H1 (cell line): Measurements from ENCODE around the gene SUSD1. TPM values are rescaled to one million over a fixed set of nuclear protein-coding genes. Genes with fewer than 3 reads are reported as not detected.

Experiments
- CTCF ChIA-PET: fragments of 300-600 bp; sonication (Branson Sonifier 250); formaldehyde crosslinking; loops from one replicate; lab custom pipeline; 2021; ENCODE audit not compliant: partially characterized antibody; lab: Charles Lee
- POLR2A ChIA-PET: fragments of 300-600 bp; sonication (Branson Sonifier 250); formaldehyde crosslinking; loops from one replicate; lab custom pipeline; 2021; ENCODE audit warnings: inconsistent platforms; ENCODE audit not compliant: partially characterized antibody; lab: Charles Lee
- DNase-seq, 2 experiments: peaks; one replicate each; pipeline versions ENCODE4 v3.0.0 to v3.0.0-alpha.2; 2010 to 2022; ENCODE audit warnings: low spot score in 2 of 2, low read depth in 1 of 2, mixed read lengths in 1 of 2
- FAIRE-seq: peaks from 2 replicates; lab custom pipeline; 2011; peaks lifted over from hg19 to GRCh38; lab: Jason Lieb, UNC
- H2AFZ ChIP-seq: 2 replicates; pipeline ENCODE4 v1.8.1; 2012; ENCODE audit warnings: low read length, inconsistent platforms
- H2AK5ac ChIP-seq: 2 replicates; pipeline ENCODE4 v1.6.1; 2013; ENCODE audit warnings: low read depth, low read length
- H2BK120ac ChIP-seq: replicated peaks from 2 replicates; pipeline ENCODE3; 2013; ENCODE audit warnings: low read depth, low read length, inconsistent platforms
- H2BK12ac ChIP-seq: 2 replicates; pipeline ENCODE4 v1.6.1; 2013; ENCODE audit warnings: low read depth, low read length
- H2BK15ac ChIP-seq: 2 replicates; pipeline ENCODE4 v1.6.1; 2013; ENCODE audit warnings: low read length
- H2BK20ac ChIP-seq: 2 replicates; pipeline ENCODE4 v1.6.1; 2013; ENCODE audit warnings: low read length
- H2BK5ac ChIP-seq: 2 replicates; pipeline ENCODE4 v1.6.1; 2013; ENCODE audit warnings: low read depth, low read length
- H3K14ac ChIP-seq: 2 replicates; pipeline ENCODE4 v1.6.1; 2013; ENCODE audit warnings: inconsistent platforms; ENCODE audit not compliant: insufficient read length
- H3K18ac ChIP-seq: 2 replicates; pipeline ENCODE4 v1.6.1; 2013; ENCODE audit warnings: low read length; ENCODE audit errors: extremely low read depth
- H3K23ac ChIP-seq: 2 replicates; pipeline ENCODE4 v1.6.1; 2013; ENCODE audit warnings: inconsistent platforms; ENCODE audit not compliant: insufficient read length
- H3K23me2 ChIP-seq: 2 replicates; pipeline ENCODE4 v1.6.1; 2013; ENCODE audit warnings: low read depth, low read length
- H3K27ac ChIP-seq: 2 replicates; pipeline ENCODE4 v1.6.1; 2011; ENCODE audit warnings: low read depth, low read length, inconsistent platforms
- H3K27me3 ChIP-seq, 4 experiments: replicated peaks in 1 of 4; 1 replicate in 1 of 4; 2 replicates in 3 of 4; pipeline versions ENCODE4 v1.6.1 to v1.8.1; 2011 to 2013; ENCODE audit warnings: low read length in 3 of 4, mild to moderate bottlenecking in 3 of 4, inconsistent platforms in 2 of 4, mixed read lengths in 2 of 4, moderate library complexity in 1 of 4; ENCODE audit not compliant: control insufficient read depth in 3 of 4, insufficient read depth in 3 of 4; ENCODE audit errors: extremely low read depth in 1 of 4
- H3K36me3 ChIP-seq, 4 experiments: 2 replicates each; pipeline versions ENCODE4 v1.6.1 to v1.8.1; 2011 to 2013; ENCODE audit warnings: mild to moderate bottlenecking in 4 of 4, low read length in 3 of 4, moderate library complexity in 2 of 4, control low read depth in 1 of 4, inconsistent platforms in 1 of 4; ENCODE audit not compliant: insufficient read depth in 4 of 4, control insufficient read depth in 2 of 4
- H3K4ac ChIP-seq: replicated peaks from 2 replicates; pipeline ENCODE3; 2013; ENCODE audit warnings: low read length, low read depth, mixed read lengths, inconsistent platforms; ENCODE audit not compliant: insufficient read length
- H3K4me1 ChIP-seq, 4 experiments: replicated peaks in 1 of 4; 1 replicate in 1 of 4; 2 replicates in 3 of 4; pipeline versions ENCODE4 v1.6.1 to v1.8.1; 2011 to 2013; ENCODE audit warnings: low read length in 3 of 4, inconsistent platforms in 2 of 4, mixed read lengths in 1 of 4; ENCODE audit not compliant: insufficient read depth in 4 of 4, control insufficient read depth in 3 of 4
- H3K4me2 ChIP-seq, 2 experiments: 2 replicates each; pipeline versions ENCODE4 v1.6.1 to v1.8.1; 2011 to 2013; ENCODE audit warnings: low read depth in 2 of 2, low read length in 2 of 2, control low read depth in 1 of 2, inconsistent platforms in 1 of 2, mild to moderate bottlenecking in 1 of 2; ENCODE audit not compliant: insufficient read depth in 1 of 2
- H3K4me3 ChIP-seq, 4 experiments: fragments of 200-600, 300-600 bp in 1 of 4; sonication (generic), shearing (Covaris generic), sonication (Bioruptor Twin) in 1 of 4; 2 replicates each; pipeline versions ENCODE4 v1.5.1 to v1.8.1; 2011 to 2016; ENCODE audit warnings: low read length in 4 of 4, low read depth in 3 of 4, control low read depth in 2 of 4, inconsistent platforms in 2 of 4, mild to moderate bottlenecking in 2 of 4, mixed read lengths in 1 of 4, moderate library complexity in 1 of 4; ENCODE audit not compliant: insufficient read depth in 2 of 4; ENCODE audit errors: extremely low read depth in 1 of 4
- H3K56ac ChIP-seq: replicated peaks from 2 replicates; pipeline ENCODE3; 2013; ENCODE audit warnings: low read depth, mild to moderate bottlenecking, mixed read lengths, low read length, inconsistent platforms; ENCODE audit not compliant: insufficient read length
- H3K79me1 ChIP-seq: 2 replicates; pipeline ENCODE4 v1.6.1; 2013; ENCODE audit warnings: low read depth, low read length, control low read depth
- H3K79me2 ChIP-seq, 2 experiments: 2 replicates each; pipeline versions ENCODE4 v1.6.1 to v1.8.1; 2012 to 2013; ENCODE audit warnings: low read length in 2 of 2, mild to moderate bottlenecking in 2 of 2, inconsistent platforms in 1 of 2; ENCODE audit not compliant: insufficient read depth in 2 of 2, control insufficient read depth in 1 of 2
- H3K9ac ChIP-seq, 4 experiments: replicated peaks in 1 of 4; 1 replicate in 1 of 4; 2 replicates in 3 of 4; pipeline versions ENCODE4 v1.6.1 to v1.8.1; 2011 to 2013; ENCODE audit warnings: low read depth in 3 of 4, low read length in 3 of 4, control low read depth in 2 of 4, mild to moderate bottlenecking in 2 of 4, moderate library complexity in 2 of 4, inconsistent platforms in 1 of 4; ENCODE audit errors: extremely low read depth in 1 of 4
- H3K9me3 ChIP-seq, 2 experiments: 2 replicates each; pipeline versions ENCODE4 v1.6.1 to v1.8.1; 2012 to 2013; ENCODE audit warnings: mild to moderate bottlenecking in 2 of 2, moderate library complexity in 2 of 2, control low read depth in 1 of 2, inconsistent platforms in 1 of 2, low read depth in 1 of 2, low read length in 1 of 2, mixed read lengths in 1 of 2; ENCODE audit not compliant: insufficient read depth in 2 of 2
- H4K20me1 ChIP-seq, 2 experiments: replicated peaks in 1 of 2; 2 replicates each; pipeline versions ENCODE3 to v1.8.1; 2011 to 2013; ENCODE audit warnings: inconsistent platforms in 2 of 2, low read length in 2 of 2, mild to moderate bottlenecking in 1 of 2; ENCODE audit not compliant: insufficient read depth in 2 of 2, control insufficient read depth in 1 of 2
- H4K5ac ChIP-seq: 2 replicates; pipeline ENCODE4 v1.6.1; 2013; ENCODE audit warnings: low read length, low read depth, mixed read lengths, inconsistent platforms; ENCODE audit not compliant: insufficient read length
- H4K8ac ChIP-seq: 2 replicates; pipeline ENCODE4 v1.8.0; 2013; ENCODE audit warnings: mild to moderate bottlenecking, moderate library complexity, low read length, inconsistent platforms; ENCODE audit not compliant: insufficient read depth; ENCODE audit errors: extremely low read depth
- H4K91ac ChIP-seq: replicated peaks from 2 replicates; pipeline ENCODE3; 2013; ENCODE audit warnings: low read length, mixed read lengths, inconsistent platforms; ENCODE audit not compliant: insufficient read length
- ASH2L ChIP-seq: fragments of 200-600, 300-600 bp; sonication (generic); IDR thresholded peaks from one replicate; pipeline ENCODE4 v1.7.1; 2017; ENCODE audit warnings: low read length
- BACH1 ChIP-seq: IDR thresholded peaks from 2 replicates; pipeline ENCODE4 v1.6.1; 2012; ENCODE audit warnings: low read length, improper control_type of control experiment
- EGR1 ChIP-seq: IDR thresholded peaks from 2 replicates; pipeline ENCODE4 v1.6.1; 2011; ENCODE audit warnings: low read depth, low read length, borderline replicate concordance
- GTF2F1 ChIP-seq: IDR thresholded peaks from 2 replicates; pipeline ENCODE4 v1.6.1; 2012; ENCODE audit warnings: low read depth, low read length, improper control_type of control experiment, borderline replicate concordance
- KDM1A ChIP-seq: fragments of 200-600, 300-600 bp; sonication (generic); IDR thresholded peaks from 2 replicates; pipeline ENCODE4 v1.7.1; 2016; ENCODE audit warnings: mild to moderate bottlenecking, low read length, borderline replicate concordance
- KDM5A ChIP-seq: fragments of 200-600 bp; IDR thresholded peaks from 2 replicates; pipeline ENCODE4 v1.7.1; 2012; ENCODE audit warnings: mild to moderate bottlenecking, low read length, inconsistent platforms, mixed read lengths
- NANOG ChIP-seq: IDR thresholded peaks from 2 replicates; pipeline ENCODE4 v1.6.1; 2011; ENCODE audit warnings: low read length, low read depth, mild to moderate bottlenecking, inconsistent platforms; ENCODE audit not compliant: insufficient read depth, poor library complexity, severe bottlenecking
- PHF8 ChIP-seq: fragments of 200-600 bp; sonication (generic); conservative IDR thresholded peaks from 2 replicates; pipeline ENCODE4 v1.7.1; 2012; ENCODE audit warnings: low read depth, mild to moderate bottlenecking, inconsistent platforms, low read length, moderate library complexity
- POLR2A ChIP-seq, 2 experiments: IDR thresholded peaks; 1 replicate in 1 of 2; 2 replicates in 1 of 2; pipeline ENCODE4 v1.6.1; 2011; ENCODE audit warnings: low read depth in 2 of 2, low read length in 2 of 2, mild to moderate bottlenecking in 2 of 2; ENCODE audit errors: control extremely low read depth in 1 of 2
- POU5F1 ChIP-seq: IDR thresholded peaks from 2 replicates; pipeline ENCODE4 v1.6.1; 2011; ENCODE audit warnings: low read depth, mild to moderate bottlenecking, low read length, moderate library complexity
- RBBP5 ChIP-seq: IDR thresholded peaks from 2 replicates; pipeline ENCODE4 v1.7.1; 2012; ENCODE audit warnings: low read depth, mild to moderate bottlenecking, inconsistent platforms, low read length, moderate library complexity, borderline replicate concordance
- RFX5 ChIP-seq: IDR thresholded peaks from 2 replicates; pipeline ENCODE4 v1.6.1; 2011; ENCODE audit warnings: low read depth, low read length, improper control_type of control experiment, borderline replicate concordance
- SP4 ChIP-seq: IDR thresholded peaks from 2 replicates; pipeline ENCODE4 v1.6.1; 2012; ENCODE audit warnings: low read length, inconsistent platforms
- SUZ12 ChIP-seq: fragments of 200-600 bp; sonication (generic); IDR thresholded peaks from 2 replicates; pipeline ENCODE4 v1.6.1; 2012; ENCODE audit warnings: mild to moderate bottlenecking, inconsistent platforms, low read length, moderate library complexity, mixed read lengths
- TCF12 ChIP-seq: IDR thresholded peaks from 2 replicates; pipeline ENCODE4 v1.6.1; 2011; ENCODE audit warnings: low read depth, mild to moderate bottlenecking, low read length
- WGBS, 2 experiments: shearing (Covaris generic) in 1 of 2; methylation state at CpG; one replicate each; pipeline versions ENCODE4 v1.1.6 to v1.1.7; 2013 to 2015; ENCODE audit warnings: low lambda C conversion rate in 2 of 2, mixed read lengths in 2 of 2, inconsistent platforms in 1 of 2, low coverage in 1 of 2, missing lambda C conversion rate in 1 of 2; ENCODE audit not compliant: insufficient replicate concordance in 2 of 2, insufficient coverage in 1 of 2, insufficient read length in 1 of 2; ENCODE audit errors: extremely low coverage in 1 of 2, missing lambda C conversion rate in 1 of 2; 5-methylcytosine and 5-hydroxymethylcytosine counted together
- polyA plus RNA-seq, 7 experiments: library from polyadenylated mRNA; depleted of rRNA in 3 of 7; stranded (reverse) in 5 of 7; unstranded in 2 of 7; fragments of >200 nt in 5 of 7; fragments of 200-250 nt in 2 of 7; gene quantifications; 1 replicate in 5 of 7; 2 replicates in 1 of 7; 4 replicates in 1 of 7; pipeline versions ENCODE4 v1.2.1 to v1.2.3, GENCODE V29; 2011 to 2013; ENCODE audit warnings: missing spikeins in 2 of 7, mixed read lengths in 2 of 7
- total RNA-seq: library from RNA; stranded (reverse); fragmentation: NEBNext Ultra II Directional; extraction: Animal tissue kit (Norgen Biotek cat#: 25700); gene quantifications from 2 replicates; pipeline ENCODE4 v1.2.1, GENCODE V29; 2021

SUSD1 gene
- total and polyA plus RNA-seq, 2 of the 8 experiments (the other 6 are each of a cell fraction or from before 2014, with no cell fraction given) = 2.8 to 7.2 TPM

GRCh38 chr9:112080831-112081542 is 94.1 kb downstream of the SUSD1 start:
- no peak overlapping the region for H4K91ac ChIP-seq
- no peak overlapping the region for H3K4me2 ChIP-seq
- no peak overlapping the region for H4K8ac ChIP-seq
- no peaks in the 10 kb centered on the region for H3K79me1 ChIP-seq
- no peak overlapping the region for H3K27ac ChIP-seq
- no peaks in the 10 kb centered on the region for H3K36me3 ChIP-seq
- no peaks in the 10 kb centered on the region for H3K4me1 ChIP-seq
- ChIA-PET POLR2A (no interaction called here), CTCF (interaction anchor here (0.6 to 2.8 kb wide), 4 partner anchors 8 to 321 kb away, joined by 3 to 11 read pairs (median 6); no protein-coding TSS in a partner anchor)
- H2BK15ac ChIP-seq = no peak overlapping the region
- 0 out of 4 replicates have a peak, but pooled peaks cover 0 to 3% of the 10 kb centered on the region in 2 experiments for H3K9me3 ChIP-seq
- H3K4ac ChIP-seq = no peak overlapping the region
- H3K18ac ChIP-seq = no peak overlapping the region
- H2BK20ac ChIP-seq = no peak overlapping the region
- no peak overlapping the region for H2BK12ac ChIP-seq
- FAIRE-seq (no peak), DNase-seq (no peak)
- H3K79me2 ChIP-seq = no peaks in the 10 kb centered on the region
- H3K14ac ChIP-seq = no peak overlapping the region
- no peak overlapping the region for H2AK5ac ChIP-seq
- no peak overlapping the region for H3K23ac ChIP-seq
- H3K4me3 ChIP-seq = no peak overlapping the region
- H2AFZ ChIP-seq = no peak overlapping the region
- no peak overlapping the region for H2BK5ac ChIP-seq
- H3K27me3 ChIP-seq = no peaks in the 10 kb centered on the region
- no peak overlapping the region for H3K56ac ChIP-seq
- no peaks in the 10 kb centered on the region for H4K20me1 ChIP-seq
- no peaks in the 10 kb centered on the region for H3K23me2 ChIP-seq
- no peak overlapping the region for H3K9ac ChIP-seq
- WGBS, 2 experiments = 85% methylated on average over 5 of the region's 5 CpGs; no CpG with 5 or more reads in 1 of the 2 experiments
- no peak overlapping the region for H4K5ac ChIP-seq
- no peak overlapping the region for H2BK120ac ChIP-seq
- no peak for TF ChIP-seq RBBP5
- no peak for TF ChIP-seq KDM5A
- no peak for TF ChIP-seq SUZ12
- TF ChIP-seq ASH2L = no peak
- no peak for TF ChIP-seq SP4
- TF ChIP-seq KDM1A = no peak
- no peak for TF ChIP-seq RFX5
- TF ChIP-seq EGR1 = no peak
- TF ChIP-seq TCF12 = no peak
- no peak for TF ChIP-seq BACH1
- TF ChIP-seq POU5F1 = no peak
- TF ChIP-seq NANOG = no peak
- TF ChIP-seq GTF2F1 = no peak
- no peak for TF ChIP-seq PHF8
- no peak for TF ChIP-seq POLR2A (IDR thresholded peaks at IDR 0.05; ENCODE audit: control extremely low read depth in 1 of 2, low read depth in 2 of 2, low read length in 2 of 2)
